Ovary (tissue), 9 donors: ENCODE measurements around the gene KCTD10. TPM values are rescaled to one million over a fixed set of nuclear protein-coding genes. Genes with fewer than 3 reads are reported as not detected.
A peak's percentile ranks its signal among the peaks of the same experiment; 100 is the strongest.

Experiments used
- DNase-seq, 5 donors: peaks; one replicate each; pipeline ENCODE4 v3.0.0-alpha.2; 2019 to 2020
- H3K27ac ChIP-seq, 2 donors: fragments of 200-600 bp; one replicate each; pipeline versions ENCODE4 v1.5.1 to v1.8.0; 2019 to 2022
- H3K27me3 ChIP-seq: fragments of 200-600 bp; one replicate; pipeline ENCODE4 v1.8.0; 2022
- H3K36me3 ChIP-seq: fragments of 200-600 bp; sonication (generic); one replicate; pipeline ENCODE4 v1.5.1; 2019
- H3K4me1 ChIP-seq: one replicate; pipeline ENCODE4 v1.8.1; 2013; ENCODE audit warnings: mild to moderate bottlenecking, moderate library complexity; ENCODE audit not compliant: insufficient read depth
- H3K4me3 ChIP-seq: fragments of 200-600 bp; sonication (generic); one replicate; pipeline ENCODE4 v1.5.1; 2017
- H3K9me3 ChIP-seq, 2 donors: fragments of 200-600 bp in 1 of 2; sonication (generic) in 1 of 2; one replicate each; pipeline versions ENCODE4 v1.5.1 to v1.8.1; 2013 to 2019; ENCODE audit warnings: mild to moderate bottlenecking in 1 of 2, moderate library complexity in 1 of 2
- CTCF ChIP-seq, 3 donors: fragments of 450-650 bp in 2 of 3; fragments of 200-600 bp in 1 of 3; IDR thresholded peaks; one replicate each; pipeline versions ENCODE4 v1.5.1 to v1.8.0; 2016 to 2022; ENCODE audit warnings: antibody characterized with exemption in 3 of 3, mild to moderate bottlenecking in 1 of 3
- EP300 ChIP-seq: sonication (generic); formaldehyde crosslinking; IDR thresholded peaks from one replicate; pipeline ENCODE4 v1.6.1; 2017; ENCODE audit warnings: antibody characterized with exemption
- POLR2A ChIP-seq: fragments of 450-650 bp; IDR thresholded peaks from one replicate; pipeline ENCODE4 v1.6.1; 2017; ENCODE audit warnings: antibody characterized with exemption, mild to moderate bottlenecking, moderate library complexity
- whole genome bisulfite sequencing, 3 donors: extraction: QIAGEN DNeasy Blood & Tissue Kit in 1 of 3; methylation state at CpG; one replicate each; pipeline versions ENCODE4 v1.1.5 to v1.1.7; 2013 to 2017; 5-methylcytosine and 5-hydroxymethylcytosine counted together
- intact Hi-C, 4 donors: fragments of 100-400 bp; cut with DNase I; formaldehyde crosslinking; loops; one replicate each; pipeline versions ENCODE4 v1.11.0 to v1.15.1; 2022 to 2023
- polyA plus RNA-seq, 2 donors: library from polyadenylated mRNA; stranded (reverse); fragments of 200-250 nt in 1 of 2; fragments of 350-450 nt in 1 of 2; fragmentation: Illumina TruSeq in 1 of 2; extraction: RNeasy Lipid Tissue Mini Kit (QIAGEN cat#74804) in 1 of 2; gene quantifications; one replicate each; pipeline ENCODE4 v1.2.3, GENCODE V29; 2013 to 2014
- total RNA-seq, 7 donors: library from RNA; depleted of rRNA in 2 of 7; stranded (reverse); fragments of >200 nt in 2 of 7; fragmentation: NEBNext Ultra II Directional in 3 of 7; extraction: Animal tissue kit (Norgen Biotek cat#: 25700) in 3 of 7; gene quantifications; one replicate each; pipeline versions ENCODE4 v1.1.0 to v1.2.4, GENCODE V29; 2016 to 2023
- donor health status: DM: no; HTN: no; CAD: no; lungs with moderate emphysema.
- donor health status: DM: no; HTN: no; CAD: no.
- donor health status: Bipolar disorder and iron deficiency.
- donor health status: DM: yes; HTN: yes; CAD: no.
- donor health status: DM: no; HTN: no; CAD: no.
- donor health status: DM: yes; HTN: yes; CAD: no.

The KCTD10 gene
- total and polyA plus RNA-seq, 9 donors = 21.6 to 70.6 (median 38.0) TPM

- Histone ChIP-seq H3K4me1 (no peaks in the 10 kb centered on the region), H3K4me3 (no peak overlapping the region), H3K27me3 (no peaks in the 10 kb centered on the region), H3K36me3 (no peaks in the 10 kb centered on the region), H3K27ac (no peak overlapping the region), H3K9me3 (no peaks in the 10 kb centered on the region)
- TF ChIP-seq POLR2A (no peak), CTCF (IDR thresholded peaks at IDR 0.05) (no peak), EP300 (no peak)
- intact Hi-C loops = loop anchor here in 2 of 4 donors (10.0 kb wide), 1 partner anchor 251 kb away; no protein-coding TSS in a partner anchor
- peak in 1 of 5 donors; percentile 29 for DNase-seq
- WGBS, 3 donors = 91 to 95% (median 93%) methylated on average over 4 to 5 of the region's 5 CpGs
Observed at GRCh38 chr12:109523504-109523903, 46.4 kb upstream of the KCTD10 start.

DNA sequence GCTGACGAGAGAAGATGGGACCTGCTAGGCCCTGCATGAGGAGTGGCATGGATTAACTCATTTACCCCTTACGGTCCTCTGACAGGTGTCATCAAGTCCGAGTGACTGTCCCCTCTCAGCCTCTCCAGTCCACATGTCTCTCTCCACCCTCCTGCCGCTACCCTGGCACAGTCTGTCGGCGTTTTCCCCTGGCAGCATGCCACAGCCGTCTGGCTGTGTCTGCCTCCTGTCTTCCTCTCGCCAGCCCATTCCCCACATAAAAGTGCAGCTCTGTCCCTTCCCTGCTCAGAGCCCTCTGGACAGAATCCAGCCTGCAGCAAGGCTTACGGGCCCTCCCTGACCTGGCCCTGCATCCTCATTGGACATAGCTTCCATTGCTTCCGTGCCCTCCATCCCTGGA lies 46.0 kb upstream of the KCTD10 start:
- intact Hi-C loops = loop anchor here in 2 of 4 donors (10.0 kb wide), 1 partner anchor 252 kb away; no protein-coding TSS in a partner anchor
- WGBS, 3 donors = 71 to 78% (median 77%) methylated on average over 10 of the region's 10 CpGs
- peak in 1 of 5 donors; percentile 32 for DNase-seq
- no peak overlapping the region for H3K27ac ChIP-seq
- H3K9me3 ChIP-seq = no peaks in the 10 kb centered on the region
- H3K4me1 ChIP-seq = no peaks in the 10 kb centered on the region
- H3K27me3 ChIP-seq = no peaks in the 10 kb centered on the region
- no peak for TF ChIP-seq POLR2A
- TF ChIP-seq EP300 = no peak
- no peak for TF ChIP-seq CTCF (IDR thresholded peaks at IDR 0.05)
- no peak overlapping the region for H3K4me3 ChIP-seq
- no peaks in the 10 kb centered on the region for H3K36me3 ChIP-seq

DNA sequence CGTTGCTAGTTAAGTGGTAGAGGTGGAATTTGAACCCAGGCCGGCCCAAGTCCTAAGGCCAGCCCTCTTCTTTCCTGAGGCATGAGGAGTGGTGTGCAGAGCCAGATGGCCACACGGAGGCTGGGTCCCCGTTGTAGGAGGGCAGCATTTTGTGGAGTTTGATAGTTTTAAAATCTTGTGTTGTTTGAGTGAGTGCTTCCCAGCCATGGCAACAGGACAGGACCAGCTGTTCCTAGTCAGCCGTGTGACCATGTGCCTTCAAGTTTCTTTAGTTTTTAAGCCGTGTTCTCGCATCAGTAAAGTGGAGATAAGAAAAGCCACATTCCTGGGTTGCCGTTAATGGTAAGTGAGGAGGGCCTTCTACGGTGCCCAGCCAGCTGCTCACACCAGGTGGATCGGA lies 44.7 kb upstream of the KCTD10 start:
- no peak for TF ChIP-seq EP300
- no peak for TF ChIP-seq POLR2A
- TF ChIP-seq CTCF (IDR thresholded peaks at IDR 0.05) = no peak
- intact Hi-C loops = loop anchor here in 2 of 4 donors (10.0 kb wide), 1 partner anchor 253 kb away; no protein-coding TSS in a partner anchor
- Histone ChIP-seq H3K4me1 (no peaks in the 10 kb centered on the region), H3K4me3 (no peak overlapping the region), H3K27me3 (no peaks in the 10 kb centered on the region), H3K27ac (no peak overlapping the region), H3K9me3 (no peaks in the 10 kb centered on the region), H3K36me3 (no peaks in the 10 kb centered on the region)
- DNase-seq = peak in 1 of 5 donors; percentile 28
- WGBS, 3 donors = 29 to 52% (median 32%) methylated on average over 10 of the region's 10 CpGs

DNA sequence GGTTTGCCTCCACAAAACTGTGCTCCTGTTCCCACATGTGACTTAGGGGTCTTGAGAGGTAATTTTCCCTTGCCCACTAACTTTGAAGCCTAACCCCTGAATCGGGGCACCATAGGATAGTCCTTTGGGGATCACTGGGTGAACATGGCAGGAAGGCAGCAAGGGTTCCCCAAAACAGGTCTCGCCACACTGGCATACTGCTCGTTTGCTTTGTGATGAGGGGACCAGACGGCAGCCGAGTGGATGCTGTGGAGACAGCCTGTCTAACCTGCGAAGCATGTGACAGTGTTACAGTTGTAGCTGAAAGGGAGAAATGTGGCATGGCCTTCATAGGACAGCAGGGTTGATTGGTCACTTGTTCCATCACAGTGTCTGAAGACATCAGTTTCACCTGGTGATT lies 42.7 kb upstream of the KCTD10 start:
- Histone ChIP-seq H3K4me1 (no peaks in the 10 kb centered on the region), H3K36me3 (no peaks in the 10 kb centered on the region), H3K27me3 (no peaks in the 10 kb centered on the region), H3K4me3 (no peak overlapping the region), H3K9me3 (no peaks in the 10 kb centered on the region), H3K27ac (peak overlapping the region in 1 of 2 donors; percentile 51)
- intact Hi-C loops = loop anchor here in 3 of 4 donors (10.0 kb wide), 3 partner anchors 195 to 255 kb away; partner anchors contain the start of gene FAM222A (in 1 of the 3)
- 87 to 90% (median 89%) methylated on average over 6 of the region's 6 CpGs for WGBS, 3 donors
- TF ChIP-seq POLR2A (no peak), CTCF (IDR thresholded peaks at IDR 0.05) (no peak), EP300 (no peak)
- no peak for DNase-seq
